ENCODE data around the gene POU2AF2. TPM values are rescaled to one million over a fixed set of nuclear protein-coding genes. Genes with fewer than 3 reads are reported as not detected.
A peak's percentile ranks its signal among the peaks of the same experiment; 100 is the strongest.

The POU2AF2 gene
- total RNA-seq, 4 donors from 2014 or later, result 1.9 to 4.4 TPM; not detected in 2

GRCh38 chr11:111297696-111298095 is 52.2 kb downstream of the POU2AF2 start:
- no peaks in the 10 kb centered on the region for H3K27me3 ChIP-seq
- H3K36me3 ChIP-seq, result no peaks in the 10 kb centered on the region
- no peak for DNase-seq
- H3K4me1 ChIP-seq, result peaks cover 8 to 27% (median 22%) of the 10 kb centered on the region in 4 donors
- in situ Hi-C loops (cut with MboI; ENCODE audit: low pct_ligation_motif_present in 1 of 4, low pct_unique_long_range_greater_than_20kb in 1 of 4, low sequenced_read_pairs in 3 of 4), result no loop called here
- no peak overlapping the region for H3K27ac ChIP-seq
- no peak overlapping the region for H3K4me3 ChIP-seq
- no peak for TF ChIP-seq POLR2AphosphoS5 (IDR thresholded peaks at IDR 0.05)
- TF ChIP-seq CTCF (IDR thresholded peaks at IDR 0.05), result no peak
- no peak for TF ChIP-seq POLR2A (IDR thresholded peaks at IDR 0.05)
- TF ChIP-seq EP300 (IDR thresholded peaks at IDR 0.05; ENCODE audit: low read depth), result no peak
- 90 to 92% methylated on average over 2 to 10 of the region's 10 CpGs for WGBS, 2 donors (ENCODE audit: low coverage in 1 of 2)
- no peaks in the 10 kb centered on the region for H3K9me3 ChIP-seq
- intact Hi-C loops (cut with DNase I; ENCODE audit: low total_unique reads), result loop anchor here (5.0 kb wide), 1 partner anchor 120 kb away; no protein-coding TSS in a partner anchor

- H3K36me3 ChIP-seq, result no peaks in the 10 kb centered on the region
- H3K27ac ChIP-seq, result peak within 1 kb of the TSS; percentile 86 to 91 (median 89)
- TF ChIP-seq EP300 (IDR thresholded peaks at IDR 0.05; ENCODE audit: low read depth) (no peak), POLR2AphosphoS5 (IDR thresholded peaks at IDR 0.05) (no peak), CTCF (IDR thresholded peaks at IDR 0.05) (no peak), POLR2A (IDR thresholded peaks at IDR 0.05) (no peak)
- no peaks in the 10 kb centered on the region for H3K9me3 ChIP-seq
- in situ Hi-C loops (cut with MboI; ENCODE audit: low pct_ligation_motif_present in 1 of 4, low pct_unique_long_range_greater_than_20kb in 1 of 4, low sequenced_read_pairs in 3 of 4), result no loop called here
- H3K4me3 ChIP-seq, result peak within 1 kb of the TSS; percentile 61 to 72 (median 66)
- WGBS, 2 donors (ENCODE audit: low coverage in 1 of 2), result 17 to 60% methylated on average over 1 to 25 of the region's 57 CpGs
- intact Hi-C loops (cut with DNase I; ENCODE audit: low total_unique reads), result loop anchor here (5.0 kb wide), 1 partner anchor 119 kb away; no protein-coding TSS in a partner anchor
- H3K27me3 ChIP-seq, result no peaks in the 10 kb centered on the region
- no peak for DNase-seq
- H3K4me1 ChIP-seq, result peaks cover 10 to 35% (median 28%) of the 10 kb centered on the region in 4 donors
Observed at GRCh38 chr11:111298413-111299100, 53.0 kb downstream of the POU2AF2 start, which contains the start of gene POU2AF3. Gene POU2AF3 (plus strand): TSS chr11:111298546. CDS start chr11:111298582, 36 bp downstream.

GRCh38 chr11:111299101-111300026 is 53.8 kb downstream of the POU2AF2 start:
- Histone ChIP-seq H3K27me3 (no peaks in the 10 kb centered on the region), H3K27ac (peak overlapping the region; percentile 86 to 91 (median 89)), H3K4me1 (peaks cover 15 to 42% (median 31%) of the 10 kb centered on the region in 4 donors), H3K36me3 (no peaks in the 10 kb centered on the region), H3K9me3 (no peaks in the 10 kb centered on the region), H3K4me3 (peak overlapping the region; percentile 61 to 72 (median 66))
- intact Hi-C loops (cut with DNase I; ENCODE audit: low total_unique reads), result loop anchor here (5.0 kb wide), 1 partner anchor 118 kb away; no protein-coding TSS in a partner anchor
- DNase-seq, result peak; percentile 73
- in situ Hi-C loops (cut with MboI; ENCODE audit: low pct_ligation_motif_present in 1 of 4, low pct_unique_long_range_greater_than_20kb in 1 of 4, low sequenced_read_pairs in 3 of 4), result no loop called here
- WGBS, 2 donors (ENCODE audit: low coverage in 1 of 2), result 1 to 5% methylated on average over 10 to 33 of the region's 77 CpGs
- TF ChIP-seq POLR2AphosphoS5 (IDR thresholded peaks at IDR 0.05) (peak in 2 of 3 donors; percentile 44 to 71), POLR2A (IDR thresholded peaks at IDR 0.05) (peak; percentile 67), EP300 (IDR thresholded peaks at IDR 0.05; ENCODE audit: low read depth) (no peak), CTCF (IDR thresholded peaks at IDR 0.05) (peak; percentile 52 to 81 (median 59))

GRCh38 chr11:111300569-111300968 is 55.0 kb downstream of the POU2AF2 start:
- Histone ChIP-seq H3K9me3 (no peaks in the 10 kb centered on the region), H3K4me1 (peaks cover 15 to 42% (median 31%) of the 10 kb centered on the region in 4 donors), H3K4me3 (peak overlapping the region in 1 of 4 donors; percentile 72), H3K27ac (peak overlapping the region in 3 of 4 donors; percentile 19 to 91 (median 86)), H3K27me3 (no peaks in the 10 kb centered on the region), H3K36me3 (no peaks in the 10 kb centered on the region)
- intact Hi-C loops (cut with DNase I; ENCODE audit: low total_unique reads) (no loop called here), in situ Hi-C loops (cut with MboI; ENCODE audit: low pct_ligation_motif_present in 1 of 4, low pct_unique_long_range_greater_than_20kb in 1 of 4, low sequenced_read_pairs in 3 of 4) (no loop called here)
- TF ChIP-seq EP300 (IDR thresholded peaks at IDR 0.05; ENCODE audit: low read depth) (no peak), CTCF (IDR thresholded peaks at IDR 0.05) (no peak), POLR2AphosphoS5 (IDR thresholded peaks at IDR 0.05) (no peak), POLR2A (IDR thresholded peaks at IDR 0.05) (no peak)
- DNase-seq, result no peak
- WGBS, 2 donors (ENCODE audit: low coverage in 1 of 2), result 73 to 87% methylated on average over 3 to 9 of the region's 9 CpGs

All from transverse colon (tissue), 4 donors.